Brain pericyte (primary cell): ENCODE measurements around the gene ACOT7.

Source experiments
- DNase-seq: peaks from one replicate; pipeline ENCODE4 v3.0.0-alpha.2; 2012; ENCODE audit warnings: low read depth, low spot score

The ACOT7 gene

GRCh38 chr1:6251681-6252373, 141.7 kb downstream of the ACOT7 start:
- DNase-seq: no peak

GRCh38 chr1:6251233-6251632, 142.3 kb downstream of the ACOT7 start:
- no peak for DNase-seq

- DNase-seq: no peak
Observed at GRCh38 chr1:6249739-6250689, 143.6 kb downstream of the ACOT7 start.

- DNase-seq: no peak
Observed at GRCh38 chr1:6248932-6249738, 144.4 kb downstream of the ACOT7 start.

GRCh38 chr1:6248161-6248776, 145.3 kb downstream of the ACOT7 start:
- no peak for DNase-seq

GRCh38 chr1:6247651-6248050, 145.9 kb downstream of the ACOT7 start:
- DNase-seq: no peak

- DNase-seq: no peak
Observed at GRCh38 chr1:6246497-6247467, 146.8 kb downstream of the ACOT7 start.

GRCh38 chr1:6245869-6246496, 147.6 kb downstream of the ACOT7 start:
- DNase-seq: no peak

GRCh38 chr1:6245086-6245868, 148.3 kb downstream of the ACOT7 start:
- DNase-seq: peak; percentile 32

- DNase-seq: no peak
Observed at GRCh38 chr1:6244401-6245049, 149.0 kb downstream of the ACOT7 start.

GRCh38 chr1:6243993-6244392, 149.6 kb downstream of the ACOT7 start, which contains the start of gene HES3:
Gene HES3, plus strand, starts transcription at chr1:6244179. Its CDS starts 187 bp downstream, at chr1:6244366.
- no peak for DNase-seq

GRCh38 chr1:6243053-6243834, 150.3 kb downstream of the ACOT7 start:
- DNase-seq: no peak

- no peak for DNase-seq
Observed at GRCh38 chr1:6241887-6242740, 151.5 kb downstream of the ACOT7 start.

GRCh38 chr1:6241107-6241886, 152.3 kb downstream of the ACOT7 start:
- no peak for DNase-seq

- no peak for DNase-seq
Observed at GRCh38 chr1:6239950-6240768, 153.4 kb downstream of the ACOT7 start.
